ACC112 (cell line): Measurements from ENCODE around the gene ABLIM1.

Experiments
- H2AFZ ChIP-seq: fragments of 200-600 bp; sonication (generic); one replicate; pipeline ENCODE4 v1.6.0; 2017; ENCODE audit warnings: antibody characterized with exemption, low read length; ENCODE audit not compliant: unreplicated experiment
- H3K27ac ChIP-seq: fragments of 200-600 bp; sonication (generic); 2 replicates; pipeline ENCODE4 v1.5.1; 2014; ENCODE audit warnings: low read depth, mild to moderate bottlenecking, antibody characterized with exemption, low read length, moderate library complexity
- H3K27me3 ChIP-seq: fragments of 200-600 bp; sonication (generic); 2 replicates; pipeline ENCODE4 v1.6.1; 2014; ENCODE audit warnings: mild to moderate bottlenecking, antibody characterized with exemption, low read length, moderate library complexity, mixed read lengths; ENCODE audit not compliant: insufficient read depth
- H3K36me3 ChIP-seq: fragments of 200-600 bp; sonication (generic); 2 replicates; pipeline ENCODE4 v1.6.1; 2016; ENCODE audit warnings: mild to moderate bottlenecking, antibody characterized with exemption, low read length, moderate library complexity, mixed read lengths; ENCODE audit not compliant: insufficient read depth
- H3K4me1 ChIP-seq: fragments of 200-600 bp; sonication (generic); one replicate; pipeline ENCODE4 v1.6.1; 2016; ENCODE audit warnings: low read length, mixed read lengths; ENCODE audit not compliant: insufficient read depth, unreplicated experiment, control insufficient read depth
- H3K4me3 ChIP-seq: fragments of 200-600 bp; sonication (generic); 2 replicates; pipeline ENCODE4 v1.5.1; 2014; ENCODE audit warnings: mild to moderate bottlenecking, low read depth, low read length
- H3K79me2 ChIP-seq: fragments of 200-600 bp; sonication (generic); one replicate; pipeline ENCODE4 v1.6.0; 2016; ENCODE audit warnings: low read length; ENCODE audit not compliant: control insufficient read depth, unreplicated experiment, insufficient read depth

Gene ABLIM1

DNA sequence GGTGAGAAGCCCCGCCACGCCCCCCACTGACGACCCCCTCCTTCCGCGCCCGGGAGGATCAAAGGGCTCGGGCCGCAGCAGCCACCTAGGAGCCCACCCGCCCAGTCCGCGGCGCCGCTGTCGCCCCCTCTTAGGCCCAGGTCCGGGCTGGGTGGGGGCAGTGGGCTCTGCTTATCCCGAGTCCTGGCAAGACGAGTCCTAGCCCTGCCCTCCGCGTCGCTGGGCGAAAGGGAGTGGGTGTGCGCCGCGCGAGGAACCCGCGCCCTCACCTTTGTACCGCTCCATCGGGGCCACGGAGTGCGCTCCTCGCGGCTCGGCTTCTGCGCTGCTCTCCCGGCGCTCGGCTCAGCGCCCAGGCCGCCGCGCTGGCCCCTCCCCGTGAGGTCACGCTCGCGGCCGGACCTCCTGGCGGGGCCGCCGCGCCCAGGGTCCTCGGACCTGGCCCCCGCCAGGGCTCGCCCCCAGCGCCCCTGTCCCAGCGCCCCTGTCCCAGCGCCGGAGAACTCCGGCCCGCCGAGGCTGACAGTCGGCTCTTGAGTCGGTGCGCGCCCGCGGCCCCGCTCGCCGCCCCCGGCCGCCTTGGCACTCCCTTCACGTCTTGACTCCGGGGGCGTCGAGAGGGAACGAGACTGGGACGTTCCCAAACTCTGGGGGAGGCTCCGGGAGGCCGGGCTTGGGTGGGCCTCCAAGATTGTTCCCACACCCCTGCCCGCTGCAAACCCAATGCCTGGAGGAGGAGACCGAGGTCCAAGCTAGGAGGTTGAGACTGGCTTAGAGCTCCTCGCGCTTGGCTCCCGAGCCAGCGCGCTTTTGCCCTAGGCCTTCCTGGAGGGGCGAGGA, 253.7 kb downstream of the ABLIM1 start, which contains the start of gene AFAP1L2:
Gene AFAP1L2 (minus strand): TSS at position 332 of the 840 bp plus-strand sequence. CDS start 47 bp downstream, at position 285.
- Histone ChIP-seq H3K27ac (no peak within 1 kb of the TSS), H3K27me3 (peaks cover 34% of the 10 kb centered on the region), H2AFZ (peak within 1 kb of the TSS; percentile 56), H3K4me1 (peaks cover 9% of the 10 kb centered on the region), H3K36me3 (no peaks in the 10 kb centered on the region), H3K4me3 (peak within 1 kb of the TSS; percentile 74), H3K79me2 (no peaks in the 10 kb centered on the region)

DNA sequence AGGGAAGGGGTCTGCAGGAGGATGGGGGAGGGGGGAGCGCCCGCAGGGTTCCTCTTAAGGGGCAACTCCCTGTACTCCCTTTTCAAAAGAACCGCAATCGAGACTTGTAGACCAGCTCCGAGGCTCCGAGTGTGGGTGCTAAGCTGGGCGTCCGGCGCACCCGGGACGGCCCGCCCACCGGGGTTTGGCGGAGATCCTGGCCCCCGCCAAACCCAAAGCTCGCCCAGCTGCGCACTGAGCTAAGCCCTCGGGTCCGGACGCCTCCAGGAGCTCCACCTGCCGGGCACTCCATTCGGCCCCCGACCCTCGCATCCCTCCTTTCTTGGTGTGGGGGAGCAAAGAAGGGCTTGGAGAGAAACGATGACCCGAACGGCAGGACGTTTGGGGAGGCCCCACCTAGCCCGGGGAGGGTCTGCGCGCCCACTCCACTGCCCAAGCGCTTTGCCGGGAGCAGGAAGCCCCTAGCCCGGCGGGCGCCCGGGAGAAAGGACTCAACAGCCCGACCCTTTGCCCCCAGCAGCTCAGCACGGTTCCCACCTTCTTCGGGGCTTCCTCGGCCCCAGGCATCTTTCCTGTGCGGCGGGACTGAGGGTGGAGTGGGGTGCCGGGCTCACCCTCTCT, 254.4 kb downstream of the ABLIM1 start:
- Histone ChIP-seq H3K27ac (no peak overlapping the region), H3K4me3 (peak overlapping the region; percentile 74), H3K79me2 (no peaks in the 10 kb centered on the region), H3K27me3 (peaks cover 34% of the 10 kb centered on the region), H3K36me3 (no peaks in the 10 kb centered on the region), H2AFZ (no peak overlapping the region), H3K4me1 (peaks cover 2% of the 10 kb centered on the region)

DNA sequence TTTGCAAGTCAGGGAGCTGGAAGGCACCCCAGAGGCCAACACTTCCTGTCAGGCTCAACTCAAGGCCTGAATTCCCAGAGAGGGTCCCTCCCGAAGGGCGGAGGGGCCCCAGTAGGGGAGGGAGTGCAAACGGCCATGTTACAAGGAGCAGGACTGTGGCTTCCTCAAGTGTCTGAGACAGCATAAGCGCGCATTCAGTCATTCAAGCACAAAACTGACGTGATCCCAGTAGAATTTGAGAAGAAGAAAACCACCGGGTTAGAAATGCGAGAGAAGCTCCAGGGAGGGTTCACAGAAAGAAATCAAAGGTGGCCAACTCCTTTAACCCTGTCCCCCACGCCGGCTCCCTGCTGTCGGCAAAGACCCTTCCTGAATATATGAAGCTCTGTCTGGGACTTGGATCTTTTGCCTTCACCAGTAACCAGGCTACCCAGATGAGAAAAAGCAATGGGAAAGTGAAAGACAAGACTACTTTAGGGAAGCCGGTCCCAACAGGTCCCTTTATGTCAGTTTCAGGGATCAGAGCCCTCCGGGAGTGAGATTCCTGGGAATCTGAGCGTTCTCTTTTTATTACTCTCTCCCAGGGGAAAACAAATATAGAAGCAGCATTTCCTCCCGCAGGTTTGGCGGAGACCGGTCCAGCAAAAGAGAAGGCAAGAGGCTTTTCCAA, 255.1 kb downstream of the ABLIM1 start:
- H3K79me2 ChIP-seq: no peaks in the 10 kb centered on the region
- peaks cover 1% of the 10 kb centered on the region for H3K4me1 ChIP-seq
- no peak overlapping the region for H3K27ac ChIP-seq
- no peaks in the 10 kb centered on the region for H3K36me3 ChIP-seq
- H3K4me3 ChIP-seq: peak overlapping the region; percentile 74; the same call in 1 of the 2 replicates
- peaks cover 38% of the 10 kb centered on the region for H3K27me3 ChIP-seq
- H2AFZ ChIP-seq: no peak overlapping the region

DNA sequence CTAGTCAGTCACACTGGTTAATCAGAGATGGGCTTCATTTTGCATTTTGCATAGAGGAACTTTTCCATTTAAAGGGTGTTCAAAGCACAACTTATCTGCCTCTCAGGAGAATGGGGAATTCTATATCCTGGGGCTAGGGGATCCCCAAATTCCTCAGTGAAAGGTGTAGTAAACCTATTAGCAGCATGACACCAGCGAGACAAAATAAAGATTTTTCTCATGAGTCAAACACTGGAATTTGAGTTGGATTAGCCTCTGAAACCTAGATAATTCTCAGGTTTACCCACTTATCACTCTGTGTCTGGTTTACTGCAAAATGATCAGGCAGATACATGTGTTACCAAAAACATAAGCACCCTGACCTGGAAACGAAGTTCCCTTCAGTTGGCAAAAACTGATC, 255.8 kb downstream of the ABLIM1 start:
- Histone ChIP-seq H2AFZ (no peak overlapping the region), H3K27ac (no peak overlapping the region), H3K4me3 (no peak overlapping the region), H3K79me2 (no peaks in the 10 kb centered on the region), H3K36me3 (no peaks in the 10 kb centered on the region), H3K4me1 (peaks cover 8% of the 10 kb centered on the region), H3K27me3 (peaks cover 40% of the 10 kb centered on the region)

DNA sequence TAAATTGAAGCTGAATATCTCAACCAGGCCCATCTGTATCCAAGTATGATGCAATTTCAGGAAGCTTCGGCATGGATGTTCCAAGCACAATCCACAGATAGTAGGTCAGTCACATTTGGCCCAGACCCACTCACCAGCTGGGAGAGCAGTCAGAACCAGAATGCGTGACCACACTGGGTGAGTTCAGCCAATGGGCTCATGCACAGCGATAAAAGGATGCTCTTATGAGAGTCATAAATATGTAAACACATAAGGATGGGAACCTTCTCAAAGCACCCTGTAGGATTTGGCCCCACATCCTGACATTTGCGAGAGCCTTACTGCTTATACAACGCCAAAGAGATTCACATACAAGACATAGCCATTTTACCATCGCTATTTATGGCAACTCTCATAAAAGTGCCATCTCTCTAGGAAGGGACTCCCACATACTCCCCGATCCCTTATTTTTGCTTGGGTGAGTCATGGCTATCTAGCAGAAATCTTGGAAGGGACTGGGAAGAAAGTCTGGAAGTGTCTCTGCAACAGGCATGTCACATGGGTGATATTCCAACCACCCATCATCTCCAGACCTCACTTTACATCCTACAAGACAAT, 256.8 kb downstream of the ABLIM1 start:
- Histone ChIP-seq H3K4me3 (no peak overlapping the region), H3K27me3 (peaks cover 40% of the 10 kb centered on the region), H2AFZ (no peak overlapping the region)

DNA sequence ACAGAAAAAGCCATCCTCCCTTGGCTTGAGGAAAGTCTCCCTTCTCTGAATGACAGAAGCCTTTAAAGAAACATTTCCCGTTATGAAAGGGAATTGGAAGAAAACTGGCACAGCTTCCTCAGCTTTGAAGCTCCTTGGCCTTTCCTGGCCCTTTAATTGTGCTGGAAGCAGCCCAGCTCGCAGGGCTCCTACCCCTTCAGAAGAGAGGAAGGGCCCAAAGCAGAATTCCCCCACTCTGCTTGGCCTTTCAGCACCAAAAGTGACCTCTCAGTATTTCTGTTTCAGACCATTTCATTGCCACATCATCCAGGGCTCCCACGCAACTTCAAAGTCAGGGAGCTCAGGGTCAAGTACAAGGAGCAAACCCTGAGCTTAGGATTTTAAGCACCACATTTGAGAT, 258.0 kb downstream of the ABLIM1 start:
- H3K4me3 ChIP-seq: no peak overlapping the region
- H3K27ac ChIP-seq: no peak overlapping the region
- peaks cover 8% of the 10 kb centered on the region for H3K4me1 ChIP-seq
- no peaks in the 10 kb centered on the region for H3K79me2 ChIP-seq
- peaks cover 37% of the 10 kb centered on the region for H3K27me3 ChIP-seq
- no peaks in the 10 kb centered on the region for H3K36me3 ChIP-seq
- no peak overlapping the region for H2AFZ ChIP-seq

More for the DNA sequence above, 256.8 kb downstream of the ABLIM1 start:
- no peak overlapping the region for H3K27ac ChIP-seq
- H3K4me1 ChIP-seq: peaks cover 8% of the 10 kb centered on the region
- H3K79me2 ChIP-seq: no peaks in the 10 kb centered on the region
- H3K36me3 ChIP-seq: no peaks in the 10 kb centered on the region

DNA sequence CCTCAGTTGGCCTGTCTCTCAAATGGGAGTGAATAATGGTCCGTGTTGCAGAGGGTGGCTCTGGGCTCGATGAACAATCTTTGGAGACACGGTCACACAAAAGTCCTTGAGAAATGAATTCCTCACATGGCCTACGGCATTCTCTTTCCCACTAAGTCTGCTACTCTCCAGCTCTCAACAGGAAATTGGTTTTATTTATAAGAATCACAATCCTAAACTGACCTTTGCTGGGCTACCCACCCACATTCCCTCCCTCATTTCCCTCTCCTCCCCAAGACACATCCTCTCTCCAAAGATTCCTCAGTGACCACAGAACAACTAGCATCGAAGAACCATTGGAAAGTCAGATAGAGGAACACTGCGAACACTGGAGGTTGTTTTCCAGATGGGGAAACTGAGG, 258.5 kb downstream of the ABLIM1 start:
- Histone ChIP-seq H3K36me3 (no peaks in the 10 kb centered on the region), H3K4me3 (no peak overlapping the region), H3K27me3 (peaks cover 32% of the 10 kb centered on the region), H3K79me2 (no peaks in the 10 kb centered on the region), H2AFZ (no peak overlapping the region), H3K27ac (no peak overlapping the region), H3K4me1 (peaks cover 8% of the 10 kb centered on the region)

DNA sequence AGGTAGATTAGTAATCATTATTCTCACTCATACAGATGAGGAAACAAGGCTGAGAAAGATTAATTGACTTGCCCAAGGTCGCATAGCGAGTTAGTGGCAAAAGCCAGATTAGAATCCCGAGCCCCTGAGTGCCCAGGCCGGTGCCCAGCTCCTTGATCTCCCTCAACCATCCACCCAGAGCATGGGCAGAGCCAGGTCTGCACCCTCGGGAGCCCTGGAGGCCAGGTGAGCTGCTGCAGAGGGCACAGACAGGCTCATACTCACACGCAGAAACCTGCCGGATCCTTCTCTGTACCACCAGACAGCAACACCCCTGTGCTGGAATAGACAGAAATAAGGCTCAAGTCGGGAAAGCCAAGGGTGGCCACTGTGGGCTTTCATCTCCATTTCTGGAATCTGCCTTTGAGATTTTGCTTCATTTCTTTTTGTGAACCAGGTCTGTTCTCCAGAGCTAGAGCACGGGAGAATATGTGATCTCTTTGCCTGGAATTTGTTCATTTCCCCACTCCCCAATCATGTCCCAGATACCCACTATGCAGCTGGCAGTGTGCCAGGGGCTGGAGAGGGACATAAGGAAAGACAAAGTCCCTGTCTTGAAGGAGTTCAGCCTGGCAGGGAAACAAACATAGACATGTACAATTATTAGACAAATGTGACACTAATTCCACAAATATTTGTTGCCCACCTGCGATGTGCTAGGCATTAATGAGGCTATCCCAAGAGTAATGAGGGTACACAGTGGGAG, 259.3 kb downstream of the ABLIM1 start:
- H3K36me3 ChIP-seq: no peaks in the 10 kb centered on the region
- H3K27ac ChIP-seq: no peak overlapping the region
- no peaks in the 10 kb centered on the region for H3K79me2 ChIP-seq
- H3K4me3 ChIP-seq: no peak overlapping the region
- H3K4me1 ChIP-seq: peaks cover 10% of the 10 kb centered on the region
- H3K27me3 ChIP-seq: peaks cover 25% of the 10 kb centered on the region
- no peak overlapping the region for H2AFZ ChIP-seq

DNA sequence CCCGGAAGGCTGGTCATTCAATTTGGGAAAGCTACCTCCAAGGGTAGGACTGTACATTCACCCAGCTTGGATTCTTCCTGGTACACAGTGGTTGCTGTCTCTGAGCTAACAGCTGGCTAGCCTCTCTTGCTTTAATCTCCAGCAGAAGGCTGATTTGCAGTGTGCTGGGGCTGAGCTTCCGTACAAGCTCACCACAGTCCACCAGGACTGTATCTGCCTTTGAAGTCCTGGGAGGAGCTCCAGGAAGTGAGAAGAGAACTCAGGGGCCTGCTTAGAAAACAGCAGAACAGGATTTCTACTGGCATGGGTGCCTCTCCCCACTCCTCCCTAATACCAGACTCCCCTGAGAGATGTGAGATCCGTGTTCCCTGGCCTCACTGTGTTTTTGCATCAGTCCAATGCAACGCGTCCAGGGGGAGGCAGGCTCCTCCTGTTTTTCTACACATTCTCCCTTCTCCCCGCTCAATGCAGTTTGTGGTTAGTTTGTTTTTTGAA, 260.4 kb downstream of the ABLIM1 start:
- no peak overlapping the region for H2AFZ ChIP-seq
- H3K4me3 ChIP-seq: peak overlapping the region; percentile 58
- H3K27me3 ChIP-seq: peaks cover 14% of the 10 kb centered on the region

DNA sequence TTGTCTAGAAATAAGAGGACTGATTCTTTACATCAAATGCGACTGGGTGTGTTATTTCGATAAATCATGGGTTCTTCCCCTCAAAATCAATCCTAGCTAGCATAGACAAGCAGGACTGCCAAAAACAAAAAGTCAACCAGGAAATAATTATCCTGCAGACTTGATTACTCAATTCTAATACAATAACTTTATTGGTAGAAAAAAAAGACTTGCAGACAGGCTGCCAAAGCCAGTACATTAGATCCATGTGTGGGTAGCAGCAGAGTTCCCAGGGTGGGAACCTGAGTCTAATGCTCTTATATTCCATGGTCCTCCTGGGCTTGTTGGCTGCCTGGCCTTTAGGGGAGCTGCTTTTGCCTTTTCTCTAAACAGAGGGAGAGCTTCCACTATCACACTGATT, 261.6 kb downstream of the ABLIM1 start:
- Histone ChIP-seq H3K4me1 (peaks cover 20% of the 10 kb centered on the region), H3K27me3 (peaks cover 7% of the 10 kb centered on the region), H3K79me2 (no peaks in the 10 kb centered on the region), H3K27ac (no peak overlapping the region), H3K4me3 (no peak overlapping the region), H2AFZ (no peak overlapping the region), H3K36me3 (no peaks in the 10 kb centered on the region)

More for the DNA sequence above, 260.4 kb downstream of the ABLIM1 start:
- H3K79me2 ChIP-seq: no peaks in the 10 kb centered on the region
- no peak overlapping the region for H3K27ac ChIP-seq
- no peaks in the 10 kb centered on the region for H3K36me3 ChIP-seq
- peaks cover 19% of the 10 kb centered on the region for H3K4me1 ChIP-seq
